Ureter (tissue), 1 donor: ENCODE measurements around the gene DTD1. TPM values are rescaled to one million over a fixed set of nuclear protein-coding genes. Genes with fewer than 3 reads are reported as not detected.

Experiments used
- DNase-seq: peaks from one replicate; pipeline ENCODE4 v3.0.0-alpha.2; 2020; ENCODE audit warnings: low spot score
- total RNA-seq: library from RNA; stranded (reverse); gene quantifications from one replicate; pipeline ENCODE4 v1.2.4, GENCODE V29; 2023
- donor health status: DM: yes; HTN: yes; CAD: no.

The DTD1 gene
- 30.6 TPM for total RNA-seq

GRCh38 chr20:18587665-18588573 lies at the start of gene DTD1:
TSS of gene DTD1 (plus strand) at chr20:18588054. CDS start at chr20:18588073, 19 bp downstream.
- DNase-seq, result peak; percentile 93

GRCh38 chr20:18541741-18542140 lies 46.1 kb upstream of the DTD1 start:
- no peak for DNase-seq

- no peak for DNase-seq
These were observed 44.6 kb upstream of the DTD1 start for GRCh38 chr20:18543216-18543615.

GRCh38 chr20:18543932-18544331 lies 43.9 kb upstream of the DTD1 start:
- no peak for DNase-seq

- no peak for DNase-seq
These were observed 42.3 kb upstream of the DTD1 start for GRCh38 chr20:18545566-18545965.

GRCh38 chr20:18548465-18548864 lies 39.4 kb upstream of the DTD1 start:
- DNase-seq, result no peak

- DNase-seq, result no peak
These were observed 34.1 kb upstream of the DTD1 start for GRCh38 chr20:18553746-18554145.

- peak; percentile 95 for DNase-seq
These were observed 20.7 kb upstream of the DTD1 start, which contains the start of gene SMIM26 for GRCh38 chr20:18566892-18567738. TSS of gene SMIM26 (plus strand) at chr20:18567432. CDS start at chr20:18567479, 47 bp downstream.

- DNase-seq, result no peak
These were observed 20.1 kb upstream of the DTD1 start for GRCh38 chr20:18567739-18568091.

GRCh38 chr20:18571009-18571408 lies 16.8 kb upstream of the DTD1 start:
- no peak for DNase-seq

GRCh38 chr20:18571578-18571977 lies 16.3 kb upstream of the DTD1 start:
- DNase-seq, result no peak

GRCh38 chr20:18577942-18578341 lies 9.9 kb upstream of the DTD1 start:
- no peak for DNase-seq

- DNase-seq, result no peak
These were observed 9.3 kb upstream of the DTD1 start for GRCh38 chr20:18578581-18578980.

GRCh38 chr20:18580012-18580411 lies 7.8 kb upstream of the DTD1 start:
- DNase-seq, result no peak

- no peak for DNase-seq
These were observed 2.7 kb upstream of the DTD1 start for GRCh38 chr20:18585134-18585533.

GRCh38 chr20:18588574-18588933 lies 700 bp downstream of the DTD1 start:
- DNase-seq, result no peak

- no peak for DNase-seq
These were observed 2.3 kb downstream of the DTD1 start for GRCh38 chr20:18589941-18590674.

- DNase-seq, result no peak
These were observed 8.4 kb downstream of the DTD1 start for GRCh38 chr20:18596270-18596669.

- no peak for DNase-seq
These were observed 21.9 kb downstream of the DTD1 start for GRCh38 chr20:18609741-18610140.

GRCh38 chr20:18611492-18611891 lies 23.6 kb downstream of the DTD1 start:
- DNase-seq, result no peak

- DNase-seq, result no peak
These were observed 25.7 kb downstream of the DTD1 start for GRCh38 chr20:18613553-18613952.

- DNase-seq, result no peak
These were observed 26.4 kb downstream of the DTD1 start for GRCh38 chr20:18614244-18614643.
